GM19351 (cell line): Measurements from ENCODE around the gene DIABLO.
"Not testable (repeated sequence)": the region's sequence is repeated elsewhere in the genome, so short reads cannot be mapped to it uniquely, and the experiment has no call there.

Source experiments
- ATAC-seq: cut with Tn5 transposase; IDR thresholded peaks from one replicate; pipeline ENCODE4 v1.9.1; 2021; ENCODE audit warnings: mild to moderate bottlenecking, moderate library complexity; ENCODE audit not compliant: unreplicated experiment

Gene DIABLO

GRCh38 chr12:122215771-122216170 lies 10.1 kb downstream of the DIABLO start:
- no peak for ATAC-seq

GRCh38 chr12:122208073-122208820 lies 17.6 kb downstream of the DIABLO start:
- ATAC-seq = no peak

- no peak for ATAC-seq
Observed at GRCh38 chr12:122207391-122207790, 18.5 kb downstream of the DIABLO start.

- ATAC-seq = no peak
Observed at GRCh38 chr12:122206976-122207375, 18.9 kb downstream of the DIABLO start.

GRCh38 chr12:122206111-122206881 lies 19.6 kb downstream of the DIABLO start:
- no peak for ATAC-seq

- ATAC-seq = no peak
Observed at GRCh38 chr12:122205053-122205925, 20.6 kb downstream of the DIABLO start.

- ATAC-seq = no peak
Observed at GRCh38 chr12:122204167-122205052, 21.4 kb downstream of the DIABLO start.

GRCh38 chr12:122203301-122204166 lies 22.3 kb downstream of the DIABLO start, which contains the start of gene B3GNT4:
B3GNT4 (plus strand) TSS chr12:122203709; CDS start chr12:122204619, 910 bp downstream.
- no peak for ATAC-seq

- ATAC-seq = not testable (repeated sequence)
Observed at GRCh38 chr12:122202811-122203210, 23.0 kb downstream of the DIABLO start.

- no peak for ATAC-seq
Observed at GRCh38 chr12:122202017-122202416, 23.8 kb downstream of the DIABLO start.

- ATAC-seq = no peak
Observed at GRCh38 chr12:122201381-122201780, 24.5 kb downstream of the DIABLO start.

- ATAC-seq = no peak
Observed at GRCh38 chr12:122200541-122201175, 25.2 kb downstream of the DIABLO start.

GRCh38 chr12:122199484-122200355 lies 26.1 kb downstream of the DIABLO start:
- ATAC-seq = no peak

GRCh38 chr12:122197612-122197966 lies 28.3 kb downstream of the DIABLO start:
- ATAC-seq = no peak

- no peak for ATAC-seq
Observed at GRCh38 chr12:122195405-122195804, 30.4 kb downstream of the DIABLO start.

GRCh38 chr12:122194804-122195203 lies 31.0 kb downstream of the DIABLO start:
- no peak for ATAC-seq

- no peak for ATAC-seq
Observed at GRCh38 chr12:122192441-122192840, 33.4 kb downstream of the DIABLO start.
